NCI-H2029 (cell line): ENCODE results near the gene MRTO4.
A peak's percentile ranks its signal among the peaks of the same experiment; 100 is the strongest.
"Not testable (repeated sequence)": the region's sequence is repeated elsewhere in the genome, so short reads cannot be mapped to it uniquely, and the experiment has no call there.

Experiments used
- DNase-seq: peaks from one replicate; lab custom pipeline; 2025; lab: John Stamatoyannopoulos, UW

MRTO4 gene

GRCh38 chr1:19251305-19252196 is at the start of gene MRTO4, which contains the start of gene EMC1:
MRTO4 (plus strand) TSS chr1:19251805; CDS start chr1:19251836, 31 bp downstream.
EMC1 (minus strand) TSS chr1:19251524; CDS start chr1:19251509, 15 bp downstream.
- DNase-seq = peak; percentile 68

DNA sequence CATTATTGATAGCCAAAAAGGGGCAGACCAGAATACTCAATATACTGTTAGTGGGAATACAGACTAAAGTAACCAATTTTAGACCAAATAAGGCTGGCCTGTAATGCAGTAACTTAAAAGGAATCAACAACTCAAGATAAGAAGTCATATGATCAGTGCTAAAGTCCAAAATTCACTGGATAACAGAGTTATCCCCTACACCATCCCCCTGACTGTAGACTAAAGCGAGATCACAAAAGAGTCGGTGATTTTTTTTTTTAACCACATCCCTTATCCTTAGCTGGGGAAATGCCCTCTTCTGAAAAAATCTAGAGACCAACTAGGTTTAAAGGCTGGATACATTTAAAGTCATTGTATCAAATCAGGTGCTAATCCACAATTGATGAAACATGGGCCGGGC is 49.2 kb upstream of the MRTO4 start:
- DNase-seq = no peak

GRCh38 chr1:19203440-19203839 is 48.2 kb upstream of the MRTO4 start:
- DNase-seq = peak; percentile 12

- DNase-seq = no peak
Observed at GRCh38 chr1:19204446-19205266, 46.9 kb upstream of the MRTO4 start.

DNA sequence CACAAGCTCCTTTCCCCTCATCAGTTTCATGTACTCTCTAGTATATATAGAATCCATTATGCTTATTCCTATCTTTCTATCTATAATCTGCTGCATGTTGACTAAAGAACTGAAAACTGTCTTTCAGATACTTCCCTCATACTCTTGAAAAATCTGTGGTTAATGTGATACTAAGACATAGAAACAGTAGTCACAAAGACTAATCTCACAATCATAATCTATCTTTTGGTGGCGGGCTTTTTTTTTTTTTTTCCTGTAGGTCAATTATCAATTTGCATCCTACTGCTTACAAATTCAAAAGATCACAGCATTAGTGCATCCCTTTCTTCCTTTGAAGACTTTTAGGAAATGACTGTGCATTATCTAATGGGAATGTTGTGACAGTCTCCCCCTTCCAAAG is 46.2 kb upstream of the MRTO4 start:
- DNase-seq = no peak

DNA sequence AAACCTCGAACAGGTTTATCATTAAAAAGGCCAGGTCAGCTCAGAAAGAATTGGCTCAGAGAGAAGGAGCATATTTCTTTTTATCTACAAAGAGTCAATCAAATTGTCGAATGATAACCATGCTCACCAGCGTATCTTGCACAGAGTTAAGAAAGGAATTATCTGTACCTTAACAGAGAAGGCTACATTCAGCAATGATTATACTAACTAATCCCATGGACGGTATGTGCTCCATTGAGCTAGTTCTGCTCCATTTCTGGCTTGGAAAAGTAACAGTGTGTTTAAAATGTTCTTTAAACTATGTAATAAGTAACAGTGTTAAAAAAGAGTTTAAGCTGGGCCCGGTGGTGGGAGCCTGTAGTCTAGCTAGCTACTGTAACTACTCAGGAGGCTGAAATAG is 45.8 kb upstream of the MRTO4 start:
- no peak for DNase-seq

DNA sequence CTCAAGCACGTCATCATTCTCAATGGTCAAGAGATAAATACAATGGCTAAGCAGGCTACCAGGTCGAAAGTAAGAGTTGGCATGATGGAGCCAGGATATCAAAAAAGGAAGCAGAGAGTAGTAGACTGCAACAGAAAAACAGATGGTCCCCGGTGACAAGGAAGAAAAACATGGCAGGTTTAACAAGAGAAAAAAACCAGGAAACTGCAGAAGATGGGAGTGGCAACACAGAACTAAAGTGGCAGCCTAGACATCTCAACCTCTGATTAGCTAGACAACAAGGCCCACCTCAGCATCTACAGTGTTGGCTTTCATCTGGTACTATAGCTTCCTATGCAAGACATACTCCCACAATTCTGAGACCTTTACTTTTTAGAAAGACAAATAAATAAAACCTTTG is 44.7 kb upstream of the MRTO4 start:
- DNase-seq = no peak

DNA sequence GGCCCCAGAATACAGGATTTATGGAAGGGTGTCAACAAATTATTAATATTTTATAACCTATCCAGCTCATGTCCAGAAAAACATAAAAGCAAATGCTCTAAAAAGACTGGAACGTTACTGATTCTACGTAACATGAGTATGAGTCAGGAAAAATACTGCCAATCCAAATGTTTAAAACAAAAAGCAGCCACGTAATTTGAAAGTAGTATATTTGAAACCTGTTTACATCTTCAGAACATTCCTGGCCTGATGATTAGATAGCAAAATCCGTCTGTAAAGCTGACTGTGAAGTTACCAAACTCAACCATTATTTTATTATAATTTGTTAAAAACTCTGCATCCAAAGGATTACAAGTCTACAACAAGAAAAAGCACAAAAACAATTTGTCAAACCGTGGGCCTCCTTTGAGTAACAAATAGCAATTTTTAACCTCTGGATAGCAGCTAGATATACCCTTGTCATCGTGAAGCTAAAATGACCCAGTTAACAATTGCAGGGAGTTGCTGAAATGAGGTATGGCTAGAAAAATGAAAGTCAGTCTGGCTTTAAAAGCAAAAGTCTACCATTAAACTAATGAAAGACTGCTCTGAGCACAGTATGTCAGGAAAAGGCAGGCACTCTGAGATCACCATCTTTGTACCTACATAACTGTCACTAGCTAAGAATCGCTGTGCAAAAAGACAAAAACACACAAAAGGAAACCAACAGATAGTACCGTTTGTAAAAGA is 42.7 kb upstream of the MRTO4 start:
- no peak for DNase-seq

DNA sequence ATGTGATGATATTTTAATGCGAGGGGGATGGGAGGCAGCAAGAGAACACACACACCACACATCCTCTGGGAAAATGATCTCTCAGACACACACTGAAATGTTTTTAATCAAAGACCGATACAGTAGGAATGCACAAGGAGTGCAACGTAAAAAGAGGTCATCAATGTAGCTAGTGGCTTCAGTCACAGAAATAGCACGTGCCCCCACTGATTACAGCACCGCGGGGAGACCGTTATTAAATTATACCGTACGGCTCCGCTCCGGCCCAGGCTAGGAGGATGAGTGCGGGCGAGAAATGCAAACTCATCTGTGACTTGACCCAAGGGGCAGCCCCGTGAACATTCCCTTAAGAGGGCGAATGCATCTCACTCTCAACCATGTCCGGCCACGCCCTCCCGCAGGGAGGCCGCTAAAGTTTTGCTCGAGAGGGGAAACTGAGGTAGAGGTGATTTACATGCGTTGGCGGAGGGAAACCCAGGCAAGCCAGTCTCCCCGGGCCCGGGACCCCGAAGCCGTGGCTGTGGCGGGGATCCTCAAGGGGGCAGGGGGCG is 42.1 kb upstream of the MRTO4 start:
- no peak for DNase-seq

GRCh38 chr1:19209990-19210771 is 41.4 kb upstream of the MRTO4 start, which contains the start of gene UBR4:
UBR4 (minus strand) TSS chr1:19210266; CDS start chr1:19210248, 18 bp downstream.
- peak; percentile 94 for DNase-seq

DNA sequence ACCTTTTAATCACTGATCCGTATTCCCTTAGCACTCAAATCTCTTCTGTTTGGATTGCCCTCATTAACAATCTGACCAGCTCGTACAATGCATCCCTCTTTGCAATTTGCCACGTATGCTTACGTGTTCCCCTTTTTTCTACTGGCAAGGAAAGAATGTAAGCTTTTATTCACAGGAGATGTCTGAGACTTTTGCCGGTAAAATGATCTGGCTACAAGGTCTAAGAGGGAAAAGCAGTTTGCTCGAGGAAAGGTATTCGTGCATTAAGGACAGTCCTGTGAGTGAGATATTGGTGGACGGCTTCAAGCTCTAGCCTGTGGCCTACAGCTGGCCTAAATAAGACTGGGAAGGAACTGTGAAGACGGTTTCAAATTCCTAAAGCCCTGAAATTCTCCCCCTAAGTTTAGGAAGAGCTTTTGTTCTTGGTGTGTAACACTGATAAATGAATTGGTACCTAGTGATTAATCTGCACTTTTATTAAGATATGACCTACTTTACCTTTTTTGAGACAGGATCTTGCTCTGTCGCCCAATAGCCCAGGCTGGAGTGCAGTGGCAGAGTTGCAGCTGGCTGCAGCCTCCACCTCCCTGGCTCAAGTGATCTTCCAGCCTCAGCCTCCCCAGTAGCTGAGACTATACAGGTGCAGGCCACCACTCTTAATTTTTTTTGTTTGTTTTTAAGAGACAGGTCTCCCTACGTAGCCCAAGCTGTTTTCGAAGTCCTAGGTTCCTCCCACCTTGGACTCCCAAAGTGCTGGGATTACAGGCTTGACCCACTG is 40.6 kb upstream of the MRTO4 start:
- DNase-seq = no peak

GRCh38 chr1:19212167-19212566 is 39.4 kb upstream of the MRTO4 start:
- DNase-seq = no peak

DNA sequence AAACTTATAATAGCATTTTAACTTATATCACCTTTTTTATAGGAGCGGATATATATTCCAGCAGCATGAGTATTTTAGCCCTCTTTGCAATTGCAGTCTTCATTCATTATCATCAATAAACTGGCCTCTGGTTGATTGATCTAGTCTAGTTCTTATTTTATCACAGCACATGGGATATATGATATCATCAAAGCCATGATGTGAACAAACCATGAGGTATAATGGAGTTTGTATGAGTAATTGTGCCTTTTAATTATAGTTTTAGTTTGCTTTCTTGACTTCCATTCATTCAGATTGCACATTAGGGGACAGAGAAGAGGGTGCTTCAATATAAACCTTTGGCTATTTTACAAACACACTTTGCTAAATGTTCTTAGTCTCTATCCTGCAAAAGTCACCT is 38.0 kb upstream of the MRTO4 start:
- DNase-seq = no peak

DNA sequence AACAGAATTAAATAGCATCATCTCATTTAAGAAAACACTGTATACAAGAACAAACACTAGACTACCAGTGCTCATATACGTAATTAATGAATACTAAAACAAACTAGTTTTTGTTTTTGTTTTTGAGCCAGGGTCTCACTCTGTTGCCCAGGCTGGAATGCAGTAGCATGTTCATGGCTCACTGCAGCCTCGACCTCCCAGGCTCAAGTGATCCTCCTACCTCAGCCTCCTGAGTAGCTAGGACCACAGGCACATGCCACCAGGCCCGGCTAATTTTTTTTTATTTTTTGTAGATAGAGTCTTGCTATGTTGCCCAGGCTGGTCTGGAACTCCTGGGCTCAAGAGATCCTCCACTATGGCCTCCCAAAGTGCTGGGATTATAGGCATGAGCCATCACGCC is 35.0 kb upstream of the MRTO4 start:
- not testable (repeated sequence) for DNase-seq

DNA sequence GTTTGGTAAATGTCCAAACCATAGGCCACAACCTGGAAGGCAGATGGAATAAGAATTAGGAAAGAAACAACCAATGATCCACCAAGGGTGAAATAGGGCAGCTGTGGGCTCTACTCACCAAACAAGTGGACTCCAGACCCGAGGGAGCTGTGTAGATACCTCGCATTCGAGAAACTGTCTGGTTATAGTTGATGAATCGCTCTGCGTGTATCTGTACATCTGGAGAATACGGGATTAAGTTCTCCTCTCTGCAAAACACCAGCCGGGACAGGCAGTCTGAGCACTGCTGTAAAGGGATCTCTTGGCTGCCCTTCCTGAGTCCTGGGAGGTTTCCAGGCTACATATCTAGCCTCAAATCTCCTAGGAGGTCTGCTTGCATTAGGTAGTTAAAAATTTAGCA is 32.2 kb upstream of the MRTO4 start:
- DNase-seq = no peak

DNA sequence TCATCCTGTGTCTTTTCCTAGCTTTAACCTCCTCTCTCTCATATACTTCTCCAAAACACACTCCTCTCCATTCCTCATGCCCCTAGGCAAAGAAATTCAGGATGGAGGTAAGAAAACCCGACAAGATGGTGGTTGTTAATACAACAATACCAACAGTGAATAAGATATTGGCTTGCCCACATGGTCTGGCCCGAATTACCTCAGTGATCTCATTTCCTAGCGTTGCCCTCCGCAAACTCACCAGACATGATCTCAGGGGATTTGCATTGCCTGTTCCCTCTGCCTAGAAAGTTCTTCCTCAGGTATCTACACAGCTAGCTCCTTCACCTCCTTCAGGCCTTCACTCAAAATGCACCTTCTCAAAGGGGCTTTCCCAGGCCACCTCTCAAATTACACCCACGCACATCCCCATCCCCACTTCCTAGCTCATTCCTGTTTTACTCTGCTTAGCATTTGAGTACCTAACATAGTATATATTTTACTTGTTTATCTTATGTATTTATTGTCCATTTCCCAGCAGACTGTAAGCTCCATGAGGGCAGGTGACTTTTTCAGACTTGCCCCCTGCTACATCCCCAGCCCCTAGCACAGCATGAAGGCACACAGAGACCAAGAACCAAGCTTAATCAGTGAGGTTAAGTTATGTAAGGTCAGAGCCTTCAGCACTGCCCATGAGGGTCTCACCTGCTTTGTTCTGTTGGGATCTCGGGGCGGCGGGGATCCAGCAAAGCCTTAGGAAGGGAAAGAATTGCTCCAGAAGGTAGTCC is 31.3 kb upstream of the MRTO4 start:
- DNase-seq = no peak

DNA sequence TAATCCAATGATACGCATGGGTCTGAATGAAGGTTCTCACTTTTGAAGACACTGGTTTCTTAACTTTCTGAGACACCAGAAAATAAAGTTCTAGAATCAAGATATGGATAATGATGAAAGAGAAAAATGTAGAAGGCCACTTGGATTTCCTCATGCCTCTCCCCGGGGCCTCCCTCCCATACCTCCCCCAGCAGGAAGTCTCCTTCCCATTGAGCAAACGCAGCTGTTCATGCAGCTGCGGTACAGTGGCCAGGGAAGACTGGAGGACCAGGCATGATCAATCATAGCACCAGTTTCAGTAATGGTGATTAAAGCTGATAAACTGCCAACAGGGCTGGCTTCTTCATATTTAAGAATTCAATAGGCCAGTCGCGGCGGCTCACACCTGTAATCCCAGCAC is 30.6 kb upstream of the MRTO4 start:
- DNase-seq = peak; percentile 24

DNA sequence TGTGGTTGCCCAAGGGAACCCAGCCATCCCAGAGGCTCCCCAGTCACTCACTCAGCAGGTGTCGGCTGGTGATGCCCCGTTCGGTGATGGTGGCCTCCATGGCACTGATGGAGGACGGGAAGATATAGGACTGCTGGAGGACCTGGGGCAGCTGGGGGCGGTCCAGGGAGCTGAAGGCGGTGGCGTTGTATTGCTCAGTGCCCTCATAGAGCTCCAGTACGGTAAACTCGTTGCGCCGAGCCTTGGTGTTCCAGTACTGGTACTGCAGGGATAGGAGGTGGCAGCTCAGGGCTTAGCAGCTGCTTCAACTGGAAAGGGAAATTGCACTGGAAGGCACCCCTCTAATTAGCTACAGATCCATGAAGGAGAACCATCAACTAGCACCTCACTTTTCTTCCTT is 29.0 kb upstream of the MRTO4 start:
- DNase-seq = no peak

GRCh38 chr1:19222979-19223824 is 28.4 kb upstream of the MRTO4 start:
- DNase-seq = no peak
